Measurements from ENCODE around the gene ZNF75A.
A peak's percentile ranks its signal among the peaks of the same experiment; 100 is the strongest.
"Not testable (repeated sequence)": the region's sequence is repeated elsewhere in the genome, so short reads cannot be mapped to it uniquely, and the experiment has no call there.

ZNF75A gene

GRCh38 chr16:3305109-3306068 is at the start of gene ZNF75A, which contains the start of gene TIGD7:
TSS of gene ZNF75A (plus strand) at chr16:3305497. CDS start at chr16:3308429, 2,932 bp downstream.
TSS of gene TIGD7 (minus strand) at chr16:3305430. CDS start at chr16:3300614, 4,816 bp downstream.
- Histone ChIP-seq H3K36me3 (ENCODE audit: control insufficient read depth, insufficient read depth, low read length) (peaks cover 4% of the 10 kb centered on the region), H3K4me1 (ENCODE audit: control insufficient read depth, insufficient read depth, low read length) (peaks cover 3% of the 10 kb centered on the region), H3K9me3 (ENCODE audit: control insufficient read depth, insufficient read depth, low read length) (peaks cover 2% of the 10 kb centered on the region)

GRCh38 chr16:3256146-3256865 is 49.0 kb upstream of the ZNF75A start, which contains the start of gene MEFV:
TSS of gene MEFV (minus strand) at chr16:3256633. CDS start at chr16:3256587, 46 bp downstream.
- H3K4me1 ChIP-seq (ENCODE audit: control insufficient read depth, insufficient read depth, low read length), result no peaks in the 10 kb centered on the region
- no peaks in the 10 kb centered on the region for H3K9me3 ChIP-seq (ENCODE audit: control insufficient read depth, insufficient read depth, low read length)
- no peak within 1 kb of the TSS for H3K4me3 ChIP-seq (ENCODE audit: low read depth, low read length)
- H3K27me3 ChIP-seq (ENCODE audit: control insufficient read depth, insufficient read depth, low read length), result no peaks in the 10 kb centered on the region
- no peak within 1 kb of the TSS for H3K9ac ChIP-seq (ENCODE audit: low read depth, low read length)
- H3K36me3 ChIP-seq (ENCODE audit: control insufficient read depth, insufficient read depth, low read length), result no peaks in the 10 kb centered on the region

More at GRCh38 chr16:3305109-3306068, at the start of gene ZNF75A, which contains the start of gene TIGD7:
- H3K9ac ChIP-seq (ENCODE audit: low read depth, low read length), result peak within 1 kb of the TSS; percentile 94
- peaks cover 7% of the 10 kb centered on the region for H3K27me3 ChIP-seq (ENCODE audit: control insufficient read depth, insufficient read depth, low read length)
- peak within 1 kb of the TSS; percentile 88 for H3K4me3 ChIP-seq (ENCODE audit: low read depth, low read length)

GRCh38 chr16:3256866-3257465 is 48.3 kb upstream of the ZNF75A start:
- H3K9me3 ChIP-seq (ENCODE audit: control insufficient read depth, insufficient read depth, low read length), result no peaks in the 10 kb centered on the region
- H3K4me3 ChIP-seq (ENCODE audit: low read depth, low read length), result no peak overlapping the region
- H3K27me3 ChIP-seq (ENCODE audit: control insufficient read depth, insufficient read depth, low read length), result peaks cover 3% of the 10 kb centered on the region
- no peak overlapping the region for H3K9ac ChIP-seq (ENCODE audit: low read depth, low read length)
- H3K4me1 ChIP-seq (ENCODE audit: control insufficient read depth, insufficient read depth, low read length), result no peaks in the 10 kb centered on the region
- no peaks in the 10 kb centered on the region for H3K36me3 ChIP-seq (ENCODE audit: control insufficient read depth, insufficient read depth, low read length)

DNA sequence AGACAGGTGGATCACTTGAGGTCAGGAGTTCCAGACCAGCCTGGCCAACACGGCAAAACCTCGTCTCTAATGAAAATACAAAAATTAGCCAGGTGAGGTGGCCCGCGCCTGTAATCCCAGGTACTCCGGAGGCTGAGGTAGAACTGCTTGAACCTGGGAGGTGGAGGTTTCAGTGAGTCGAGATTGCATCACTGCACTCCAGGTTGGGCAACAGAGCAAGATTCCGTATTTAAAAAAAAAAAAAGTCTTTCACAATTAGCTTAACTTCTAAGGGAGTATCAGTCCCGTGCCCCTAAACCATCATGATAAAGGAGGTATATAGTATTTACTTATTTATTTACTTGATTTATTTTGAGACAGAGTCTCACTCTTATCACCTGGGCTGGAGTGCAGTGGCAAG is 45.5 kb upstream of the ZNF75A start:
- peaks cover 3% of the 10 kb centered on the region for H3K27me3 ChIP-seq (ENCODE audit: control insufficient read depth, insufficient read depth, low read length)
- H3K36me3 ChIP-seq (ENCODE audit: control insufficient read depth, insufficient read depth, low read length), result no peaks in the 10 kb centered on the region
- H3K9ac ChIP-seq (ENCODE audit: low read depth, low read length), result no peak overlapping the region
- H3K9me3 ChIP-seq (ENCODE audit: control insufficient read depth, insufficient read depth, low read length), result no peaks in the 10 kb centered on the region
- H3K4me3 ChIP-seq (ENCODE audit: low read depth, low read length), result no peak overlapping the region
- H3K4me1 ChIP-seq (ENCODE audit: control insufficient read depth, insufficient read depth, low read length), result no peaks in the 10 kb centered on the region

GRCh38 chr16:3262517-3262916 is 42.8 kb upstream of the ZNF75A start:
- Histone ChIP-seq H3K36me3 (ENCODE audit: control insufficient read depth, insufficient read depth, low read length) (no peaks in the 10 kb centered on the region), H3K4me1 (ENCODE audit: control insufficient read depth, insufficient read depth, low read length) (no peaks in the 10 kb centered on the region), H3K9me3 (ENCODE audit: control insufficient read depth, insufficient read depth, low read length) (no peaks in the 10 kb centered on the region), H3K9ac (ENCODE audit: low read depth, low read length) (no peak overlapping the region), H3K27me3 (ENCODE audit: control insufficient read depth, insufficient read depth, low read length) (peaks cover 3% of the 10 kb centered on the region), H3K4me3 (ENCODE audit: low read depth, low read length) (no peak overlapping the region)

DNA sequence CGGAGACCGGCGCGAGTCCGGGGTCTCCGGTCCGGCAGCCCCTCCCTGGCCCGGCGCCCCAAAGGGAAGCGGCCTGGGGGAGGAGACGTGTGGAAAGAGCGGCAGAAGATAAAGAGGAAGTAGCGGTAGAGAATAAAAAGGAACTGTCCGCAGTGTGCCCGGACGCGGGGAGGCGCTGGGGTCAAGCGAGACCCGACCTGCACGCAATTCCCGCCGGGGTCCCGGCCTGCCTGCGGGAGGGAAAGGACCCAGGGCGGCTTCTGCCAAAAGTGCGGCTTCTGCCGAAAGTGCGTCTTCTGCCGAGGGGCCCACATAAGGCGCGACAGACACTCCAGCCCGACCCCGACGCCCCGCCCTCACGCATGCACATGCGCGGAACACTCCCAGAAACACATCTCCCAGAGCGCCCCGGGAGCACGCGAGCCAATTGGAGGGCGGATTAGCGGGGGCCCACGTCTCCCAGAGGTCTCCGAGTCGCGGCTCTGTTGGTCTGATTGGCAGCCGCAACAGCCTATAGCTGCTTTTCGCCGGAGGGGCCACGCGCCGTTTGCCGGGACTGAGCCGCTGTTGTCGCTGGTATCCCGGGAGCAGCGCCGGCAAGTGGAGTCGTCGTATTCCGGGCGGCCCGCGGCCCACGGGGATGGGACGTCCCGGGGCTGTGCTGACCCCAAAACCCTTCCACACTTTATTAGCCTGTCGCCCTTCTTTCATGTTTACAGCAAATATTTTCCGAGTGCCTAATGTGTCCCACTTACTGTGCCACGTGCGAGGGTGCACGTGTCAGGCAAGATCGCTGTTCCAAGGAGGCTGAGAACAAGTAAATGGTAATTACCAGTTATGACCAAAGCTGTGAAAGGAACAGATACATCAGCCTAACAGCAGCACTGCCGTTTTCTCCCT is 40.9 kb upstream of the ZNF75A start:
- H3K9me3 ChIP-seq (ENCODE audit: control insufficient read depth, insufficient read depth, low read length), result no peaks in the 10 kb centered on the region
- no peaks in the 10 kb centered on the region for H3K36me3 ChIP-seq (ENCODE audit: control insufficient read depth, insufficient read depth, low read length)
- H3K9ac ChIP-seq (ENCODE audit: low read depth, low read length), result no peak overlapping the region
- H3K4me1 ChIP-seq (ENCODE audit: control insufficient read depth, insufficient read depth, low read length), result no peaks in the 10 kb centered on the region
- H3K27me3 ChIP-seq (ENCODE audit: control insufficient read depth, insufficient read depth, low read length), result peaks cover 3% of the 10 kb centered on the region
- H3K4me3 ChIP-seq (ENCODE audit: low read depth, low read length), result peak overlapping the region; percentile 65

DNA sequence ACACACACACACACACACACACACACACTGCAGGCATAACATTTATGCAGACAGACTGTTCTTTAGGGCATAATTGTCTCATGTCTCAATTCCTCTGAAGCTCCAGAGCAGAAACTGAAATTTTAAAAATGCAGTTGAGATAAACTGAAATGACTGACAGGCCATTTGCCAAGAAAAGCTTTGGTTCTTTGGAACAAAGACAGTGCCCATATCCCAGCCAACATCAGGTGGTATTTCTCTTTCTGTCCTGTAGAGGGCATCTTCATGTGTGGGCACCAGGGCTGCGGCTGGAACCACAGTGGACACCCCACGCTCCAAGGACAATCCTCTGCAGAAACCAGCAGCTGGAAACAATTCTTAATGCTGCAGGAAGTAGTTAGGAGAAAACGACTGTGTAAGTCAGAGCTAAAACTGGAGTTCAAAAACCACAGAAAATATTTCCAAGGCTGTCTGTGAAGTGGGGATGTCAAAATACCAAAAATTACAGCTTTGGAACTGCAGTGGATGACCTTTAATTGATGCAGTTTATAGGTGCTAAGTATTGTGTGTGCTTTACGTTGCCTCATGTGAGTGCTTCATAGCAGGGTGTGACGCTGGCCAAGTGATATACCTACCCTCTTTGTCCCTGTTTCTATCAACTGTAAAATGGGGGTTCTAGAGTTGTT is 38.3 kb upstream of the ZNF75A start:
- H3K4me1 ChIP-seq (ENCODE audit: control insufficient read depth, insufficient read depth, low read length), result no peaks in the 10 kb centered on the region
- no peaks in the 10 kb centered on the region for H3K9me3 ChIP-seq (ENCODE audit: control insufficient read depth, insufficient read depth, low read length)
- H3K27me3 ChIP-seq (ENCODE audit: control insufficient read depth, insufficient read depth, low read length), result no peaks in the 10 kb centered on the region
- H3K36me3 ChIP-seq (ENCODE audit: control insufficient read depth, insufficient read depth, low read length), result no peaks in the 10 kb centered on the region
- H3K9ac ChIP-seq (ENCODE audit: low read depth, low read length), result no peak overlapping the region
- H3K4me3 ChIP-seq (ENCODE audit: low read depth, low read length), result no peak overlapping the region

DNA sequence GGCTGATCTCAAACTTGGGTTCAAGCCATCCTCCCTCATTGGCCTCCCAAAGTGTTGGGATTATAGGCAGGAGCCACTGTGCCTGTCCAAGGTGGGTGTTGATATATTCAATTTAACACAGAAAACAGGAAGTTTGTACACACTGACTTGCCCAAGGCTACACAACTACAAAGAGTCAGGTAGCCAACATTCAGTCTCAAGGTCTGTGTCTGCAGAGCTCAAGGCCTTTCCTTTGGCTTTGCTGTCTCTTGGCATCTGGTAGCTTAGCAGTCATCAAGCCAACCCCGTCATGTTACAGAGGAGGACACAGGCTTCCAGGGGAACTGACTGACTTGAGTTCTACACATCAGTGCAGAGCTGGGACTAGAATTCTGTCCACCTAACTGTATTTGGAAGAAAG is 37.0 kb upstream of the ZNF75A start:
- no peaks in the 10 kb centered on the region for H3K27me3 ChIP-seq (ENCODE audit: control insufficient read depth, insufficient read depth, low read length)

DNA sequence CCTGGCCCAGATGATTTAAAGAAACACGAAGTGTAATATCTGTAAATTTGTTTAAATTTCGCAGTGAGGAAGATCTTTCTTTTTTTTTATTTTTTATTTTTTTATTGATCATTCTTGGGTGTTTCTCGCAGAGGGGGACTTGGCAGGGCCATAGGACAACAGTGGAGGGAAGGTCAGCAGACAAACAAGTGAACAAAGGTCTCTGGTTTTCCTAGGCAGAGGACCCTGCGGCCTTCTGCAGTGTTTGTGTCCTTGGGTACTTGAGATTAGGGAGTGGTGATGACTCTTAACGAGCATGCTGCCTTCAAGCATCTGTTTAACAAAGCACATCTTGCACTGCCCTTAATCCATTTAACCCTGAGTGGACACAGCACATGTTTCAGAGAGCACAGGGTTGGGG is 34.6 kb upstream of the ZNF75A start:
- H3K4me1 ChIP-seq (ENCODE audit: control insufficient read depth, insufficient read depth, low read length); H3K36me3 ChIP-seq (ENCODE audit: control insufficient read depth, insufficient read depth, low read length); H3K27me3 ChIP-seq (ENCODE audit: control insufficient read depth, insufficient read depth, low read length); H3K9ac ChIP-seq (ENCODE audit: low read depth, low read length); H3K4me3 ChIP-seq (ENCODE audit: low read depth, low read length); H3K9me3 ChIP-seq (ENCODE audit: control insufficient read depth, insufficient read depth, low read length): not testable (repeated sequence)

More for the DNA sequence above, 37.0 kb upstream of the ZNF75A start:
- no peak overlapping the region for H3K4me3 ChIP-seq (ENCODE audit: low read depth, low read length)
- no peaks in the 10 kb centered on the region for H3K36me3 ChIP-seq (ENCODE audit: control insufficient read depth, insufficient read depth, low read length)
- no peak overlapping the region for H3K9ac ChIP-seq (ENCODE audit: low read depth, low read length)
- no peaks in the 10 kb centered on the region for H3K9me3 ChIP-seq (ENCODE audit: control insufficient read depth, insufficient read depth, low read length)
- H3K4me1 ChIP-seq (ENCODE audit: control insufficient read depth, insufficient read depth, low read length), result no peaks in the 10 kb centered on the region

DNA sequence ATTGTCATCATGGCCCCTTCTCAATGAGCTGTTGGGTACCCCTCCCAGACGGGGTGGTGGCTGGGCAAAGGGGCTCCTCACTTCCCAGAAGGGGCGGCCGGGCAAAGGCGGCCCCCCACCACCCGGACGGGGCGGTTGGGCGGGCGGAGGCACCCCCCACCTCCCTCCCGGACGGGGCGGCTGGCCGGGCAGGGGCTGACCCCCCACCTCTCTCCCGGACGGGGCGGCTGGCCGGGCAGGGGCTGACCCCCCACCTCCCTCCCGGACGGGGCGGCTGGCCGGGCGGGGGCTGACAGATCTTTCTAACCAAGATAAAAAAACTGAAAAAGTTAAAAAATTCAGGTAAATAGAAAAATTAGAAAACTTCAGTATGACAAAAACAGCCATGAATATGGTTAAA is 34.0 kb upstream of the ZNF75A start:
- not testable (repeated sequence) for H3K9ac ChIP-seq (ENCODE audit: low read depth, low read length); H3K4me1 ChIP-seq (ENCODE audit: control insufficient read depth, insufficient read depth, low read length); H3K9me3 ChIP-seq (ENCODE audit: control insufficient read depth, insufficient read depth, low read length); H3K36me3 ChIP-seq (ENCODE audit: control insufficient read depth, insufficient read depth, low read length); H3K4me3 ChIP-seq (ENCODE audit: low read depth, low read length); H3K27me3 ChIP-seq (ENCODE audit: control insufficient read depth, insufficient read depth, low read length)
